Measurements from ENCODE around the gene PLCB4. TPM values are rescaled to one million over a fixed set of nuclear protein-coding genes. Genes with fewer than 3 reads are reported as not detected.

Gene PLCB4
- polyA plus RNA-seq, 1 donor (not counting 4 experiments of a cell fraction or from before 2014, with no cell fraction given) = 4.1 TPM

DNA sequence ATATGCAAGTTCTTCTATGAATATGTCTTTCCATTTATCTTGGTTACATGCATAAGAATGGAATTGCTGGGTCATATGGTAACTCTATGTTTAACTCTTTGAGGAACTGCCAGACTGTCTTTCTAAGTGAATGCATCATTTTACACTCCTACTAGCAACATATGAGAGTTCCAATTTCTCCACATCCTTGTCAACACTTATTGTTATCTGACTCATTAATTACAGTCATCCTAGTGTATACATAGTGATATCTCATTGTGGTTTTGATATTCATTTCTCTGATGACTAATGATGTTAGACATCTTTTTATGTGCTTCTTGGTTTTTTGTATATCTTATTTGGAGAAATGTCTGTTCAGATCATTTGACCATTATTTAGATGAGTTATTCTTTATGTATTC lies 348.8 kb downstream of the PLCB4 start:
- Histone ChIP-seq H4K20me1 (ENCODE audit: control insufficient read depth, extremely low read depth, insufficient read depth, low read length) (no peaks in the 10 kb centered on the region), H3K4me2 (ENCODE audit: control insufficient read depth, extremely low read depth, insufficient read depth, low read depth, low read length) (no peak overlapping the region), H3K9me1 (ENCODE audit: control insufficient read depth, extremely low read depth, insufficient read depth, low read length) (no peaks in the 10 kb centered on the region), H3K4me3 (ENCODE audit: control insufficient read depth in 2 of 3, extremely low read depth in 1 of 3, insufficient read depth in 2 of 3, low read depth in 1 of 3, low read length in 3 of 3) (no peak overlapping the region), H3K9ac (ENCODE audit: control insufficient read depth, extremely low read depth, insufficient read depth, low read length) (no peak overlapping the region), H3K9me3 (ENCODE audit: control insufficient read depth, low read depth, low read length) (no peaks in the 10 kb centered on the region), H3K27me3 (ENCODE audit: control insufficient read depth, extremely low read depth, insufficient read depth, low read length) (no peaks in the 10 kb centered on the region), H3K36me3 (ENCODE audit: control insufficient read depth in 2 of 2, extremely low read depth in 1 of 2, insufficient read depth in 2 of 2, low read length in 2 of 2) (no peaks in the 10 kb centered on the region), H3K79me2 (ENCODE audit: control insufficient read depth, insufficient read depth, low read length) (no peaks in the 10 kb centered on the region), H3K4me1 (ENCODE audit: control insufficient read depth, extremely low read depth, insufficient read depth, low read length) (no peaks in the 10 kb centered on the region), H2AFZ (ENCODE audit: control insufficient read depth, low read length) (no peak overlapping the region), H3K27ac (ENCODE audit: control insufficient read depth, insufficient read depth, low read length) (no peak overlapping the region)
- DNase-seq (ENCODE audit: low read depth, low spot score) (no peak), FAIRE-seq (no peak)
- no peak for TF ChIP-seq EZH2 (IDR thresholded peaks at IDR 0.05; ENCODE audit: low read length)
- TF ChIP-seq, protein P1, sequence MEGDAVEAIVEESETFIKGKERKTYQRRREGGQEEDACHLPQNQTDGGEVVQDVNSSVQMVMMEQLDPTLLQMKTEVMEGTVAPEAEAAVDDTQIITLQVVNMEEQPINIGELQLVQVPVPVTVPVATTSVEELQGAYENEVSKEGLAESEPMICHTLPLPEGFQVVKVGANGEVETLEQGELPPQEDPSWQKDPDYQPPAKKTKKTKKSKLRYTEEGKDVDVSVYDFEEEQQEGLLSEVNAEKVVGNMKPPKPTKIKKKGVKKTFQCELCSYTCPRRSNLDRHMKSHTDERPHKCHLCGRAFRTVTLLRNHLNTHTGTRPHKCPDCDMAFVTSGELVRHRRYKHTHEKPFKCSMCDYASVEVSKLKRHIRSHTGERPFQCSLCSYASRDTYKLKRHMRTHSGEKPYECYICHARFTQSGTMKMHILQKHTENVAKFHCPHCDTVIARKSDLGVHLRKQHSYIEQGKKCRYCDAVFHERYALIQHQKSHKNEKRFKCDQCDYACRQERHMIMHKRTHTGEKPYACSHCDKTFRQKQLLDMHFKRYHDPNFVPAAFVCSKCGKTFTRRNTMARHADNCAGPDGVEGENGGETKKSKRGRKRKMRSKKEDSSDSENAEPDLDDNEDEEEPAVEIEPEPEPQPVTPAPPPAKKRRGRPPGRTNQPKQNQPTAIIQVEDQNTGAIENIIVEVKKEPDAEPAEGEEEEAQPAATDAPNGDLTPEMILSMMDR (optimal IDR thresholded peaks at IDR 0.05 in 1 of 3, IDR thresholded peaks at IDR 0.05 in 1 of 3, conservative IDR thresholded peaks at IDR 0.05 in 1 of 3; ENCODE audit: extremely low read depth in 1 of 3, insufficient read depth in 2 of 3, low read length in 3 of 3) = no peak
- dilution Hi-C loops (cut with MboI; ENCODE audit: extremely low pct_ligation_motif_present, low sequenced_read_pairs) = no loop called here

DNA sequence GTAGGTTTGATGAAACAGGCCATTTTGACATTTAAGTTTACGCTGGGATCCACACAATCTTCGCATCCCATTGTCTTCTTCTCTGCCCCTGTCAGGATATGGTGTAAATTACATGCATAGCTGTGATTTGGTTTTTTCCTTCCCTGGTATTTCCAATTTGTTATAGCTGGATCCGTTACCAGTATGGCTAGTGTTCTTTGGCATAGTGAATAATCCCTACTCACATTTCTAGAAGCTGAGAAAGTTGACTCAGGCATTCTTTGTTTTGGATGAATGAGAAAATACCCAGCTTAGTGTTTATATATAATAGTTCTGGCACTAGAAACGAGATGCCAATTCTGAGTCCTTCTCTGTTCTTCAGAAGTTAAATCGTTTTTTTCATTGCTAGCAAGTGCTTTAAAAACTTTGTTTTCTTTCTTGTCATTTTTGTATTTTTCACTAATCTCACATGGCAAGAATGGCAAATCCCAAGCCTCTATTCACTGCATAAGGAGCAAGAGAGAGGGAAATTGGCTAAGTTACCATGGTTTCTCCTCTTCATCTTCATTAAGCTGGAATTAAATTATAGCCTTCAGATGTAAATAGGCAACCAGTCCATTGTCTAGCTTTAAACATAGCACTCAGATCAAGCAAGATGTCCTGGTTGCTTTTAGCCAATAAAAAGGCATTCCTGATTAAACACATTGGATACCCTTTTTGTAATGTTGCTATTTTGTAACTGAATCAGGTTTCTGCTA lies 353.6 kb downstream of the PLCB4 start:
- H3K9ac ChIP-seq (ENCODE audit: control insufficient read depth, extremely low read depth, insufficient read depth, low read length) = no peak overlapping the region
- H3K4me1 ChIP-seq (ENCODE audit: control insufficient read depth, extremely low read depth, insufficient read depth, low read length) = no peaks in the 10 kb centered on the region
- dilution Hi-C loops (cut with MboI; ENCODE audit: extremely low pct_ligation_motif_present, low sequenced_read_pairs) = no loop called here
- no peak for FAIRE-seq
- no peak overlapping the region for H3K4me2 ChIP-seq (ENCODE audit: control insufficient read depth, extremely low read depth, insufficient read depth, low read depth, low read length)
- H3K4me3 ChIP-seq (ENCODE audit: control insufficient read depth in 2 of 3, extremely low read depth in 1 of 3, insufficient read depth in 2 of 3, low read depth in 1 of 3, low read length in 3 of 3) = no peak overlapping the region
- no peaks in the 10 kb centered on the region for H3K79me2 ChIP-seq (ENCODE audit: control insufficient read depth, insufficient read depth, low read length)
- no peaks in the 10 kb centered on the region for H3K27me3 ChIP-seq (ENCODE audit: control insufficient read depth, extremely low read depth, insufficient read depth, low read length)
- H2AFZ ChIP-seq (ENCODE audit: control insufficient read depth, low read length) = no peak overlapping the region
- no peak overlapping the region for H3K27ac ChIP-seq (ENCODE audit: control insufficient read depth, insufficient read depth, low read length)
- H4K20me1 ChIP-seq (ENCODE audit: control insufficient read depth, extremely low read depth, insufficient read depth, low read length) = no peaks in the 10 kb centered on the region
- no peaks in the 10 kb centered on the region for H3K9me3 ChIP-seq (ENCODE audit: control insufficient read depth, low read depth, low read length)
- H3K9me1 ChIP-seq (ENCODE audit: control insufficient read depth, extremely low read depth, insufficient read depth, low read length) = no peaks in the 10 kb centered on the region
- DNase-seq (ENCODE audit: low read depth, low spot score) = no peak
- TF ChIP-seq, protein P1 (optimal IDR thresholded peaks at IDR 0.05 in 1 of 3, IDR thresholded peaks at IDR 0.05 in 1 of 3, conservative IDR thresholded peaks at IDR 0.05 in 1 of 3; ENCODE audit: extremely low read depth in 1 of 3, insufficient read depth in 2 of 3, low read length in 3 of 3) = no peak
- no peak for TF ChIP-seq EZH2 (IDR thresholded peaks at IDR 0.05; ENCODE audit: low read length)
- no peaks in the 10 kb centered on the region for H3K36me3 ChIP-seq (ENCODE audit: control insufficient read depth in 2 of 2, extremely low read depth in 1 of 2, insufficient read depth in 2 of 2, low read length in 2 of 2)
